Measurements from ENCODE around the gene SLC7A6OS.

SLC7A6OS gene

DNA sequence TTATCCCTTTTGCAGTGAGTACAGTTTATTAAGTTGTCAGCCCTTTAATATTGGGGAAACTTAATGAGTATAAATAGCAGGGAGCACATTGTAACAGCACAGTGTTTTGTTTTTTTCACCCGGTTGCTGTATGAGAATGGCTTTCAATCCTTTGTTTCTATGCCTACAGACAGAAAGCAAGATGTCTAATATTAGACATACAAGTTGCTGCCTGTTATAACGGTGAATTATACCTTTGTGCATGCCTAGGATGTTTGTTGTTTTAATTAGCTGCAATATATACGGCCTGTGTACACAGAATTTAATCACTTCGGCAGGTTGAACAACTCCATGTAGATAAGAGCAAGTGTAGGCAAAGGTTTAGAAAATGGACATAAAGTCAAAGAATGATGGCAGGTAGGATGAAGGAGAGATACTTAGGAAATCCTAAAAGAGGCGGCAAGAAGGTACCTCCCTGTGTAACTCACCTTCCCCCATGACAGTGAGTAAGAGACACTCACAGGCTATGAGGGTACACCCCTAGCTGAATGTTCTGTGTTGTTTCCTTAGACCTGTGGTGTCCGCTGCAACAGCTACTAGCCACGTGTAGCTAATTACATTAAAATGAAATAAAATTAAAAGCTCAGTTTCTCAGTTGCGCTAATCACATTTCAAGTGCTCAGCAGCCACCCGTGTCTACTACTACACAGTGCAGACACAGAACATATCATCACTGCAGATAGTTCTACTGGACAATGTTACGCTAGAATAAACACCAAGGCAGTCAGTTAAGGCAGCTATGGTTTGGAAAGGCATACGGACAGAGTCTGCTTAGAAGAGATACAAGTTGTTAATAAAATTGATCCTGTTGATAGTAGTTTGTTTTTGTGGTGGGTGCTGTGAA, 10.9 kb downstream of the SLC7A6OS start:
- no peak overlapping the region for H3K4me3 ChIP-seq (ENCODE audit: low read length)
- DNase-seq (ENCODE audit: low read depth): no peak
- TF ChIP-seq, protein P1, sequence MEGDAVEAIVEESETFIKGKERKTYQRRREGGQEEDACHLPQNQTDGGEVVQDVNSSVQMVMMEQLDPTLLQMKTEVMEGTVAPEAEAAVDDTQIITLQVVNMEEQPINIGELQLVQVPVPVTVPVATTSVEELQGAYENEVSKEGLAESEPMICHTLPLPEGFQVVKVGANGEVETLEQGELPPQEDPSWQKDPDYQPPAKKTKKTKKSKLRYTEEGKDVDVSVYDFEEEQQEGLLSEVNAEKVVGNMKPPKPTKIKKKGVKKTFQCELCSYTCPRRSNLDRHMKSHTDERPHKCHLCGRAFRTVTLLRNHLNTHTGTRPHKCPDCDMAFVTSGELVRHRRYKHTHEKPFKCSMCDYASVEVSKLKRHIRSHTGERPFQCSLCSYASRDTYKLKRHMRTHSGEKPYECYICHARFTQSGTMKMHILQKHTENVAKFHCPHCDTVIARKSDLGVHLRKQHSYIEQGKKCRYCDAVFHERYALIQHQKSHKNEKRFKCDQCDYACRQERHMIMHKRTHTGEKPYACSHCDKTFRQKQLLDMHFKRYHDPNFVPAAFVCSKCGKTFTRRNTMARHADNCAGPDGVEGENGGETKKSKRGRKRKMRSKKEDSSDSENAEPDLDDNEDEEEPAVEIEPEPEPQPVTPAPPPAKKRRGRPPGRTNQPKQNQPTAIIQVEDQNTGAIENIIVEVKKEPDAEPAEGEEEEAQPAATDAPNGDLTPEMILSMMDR (conservative IDR thresholded peaks at IDR 0.05; ENCODE audit: low read depth, low read length): no peak

DNA sequence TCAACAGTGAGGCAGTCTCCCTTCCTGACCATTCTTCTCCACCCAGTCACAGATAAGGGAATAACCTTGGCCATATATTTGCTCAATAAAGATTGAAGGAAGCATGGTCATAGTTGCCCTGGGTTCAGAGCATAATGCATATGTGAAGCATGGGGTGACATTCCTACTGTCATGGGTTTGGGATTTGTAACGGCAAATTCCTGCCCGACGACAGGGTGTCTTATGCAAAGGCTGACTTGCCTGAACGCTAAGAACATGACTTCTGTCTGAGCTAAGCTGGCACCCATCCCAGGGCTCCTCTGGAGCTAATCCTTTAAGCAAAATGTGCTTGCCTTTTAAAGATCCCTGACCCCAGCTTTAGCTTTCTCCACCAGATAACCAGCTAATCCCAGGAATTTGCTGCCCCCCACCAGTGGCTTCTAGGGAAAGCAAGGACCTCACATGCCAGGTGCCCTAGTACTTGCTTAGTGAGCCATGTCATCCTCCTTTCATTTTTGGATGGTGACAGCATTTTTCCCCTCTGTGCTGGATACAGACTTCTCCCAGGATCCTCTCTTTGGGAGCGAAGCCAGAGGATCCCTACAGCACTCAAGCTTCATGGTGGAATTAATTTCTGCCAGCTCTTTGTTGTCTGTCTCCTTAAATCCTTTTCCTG, 11.7 kb downstream of the SLC7A6OS start:
- H3K4me3 ChIP-seq (ENCODE audit: low read length): no peak overlapping the region
- DNase-seq (ENCODE audit: low read depth): peak; percentile 100
- TF ChIP-seq, protein P1 (conservative IDR thresholded peaks at IDR 0.05; ENCODE audit: low read depth, low read length): no peak

DNA sequence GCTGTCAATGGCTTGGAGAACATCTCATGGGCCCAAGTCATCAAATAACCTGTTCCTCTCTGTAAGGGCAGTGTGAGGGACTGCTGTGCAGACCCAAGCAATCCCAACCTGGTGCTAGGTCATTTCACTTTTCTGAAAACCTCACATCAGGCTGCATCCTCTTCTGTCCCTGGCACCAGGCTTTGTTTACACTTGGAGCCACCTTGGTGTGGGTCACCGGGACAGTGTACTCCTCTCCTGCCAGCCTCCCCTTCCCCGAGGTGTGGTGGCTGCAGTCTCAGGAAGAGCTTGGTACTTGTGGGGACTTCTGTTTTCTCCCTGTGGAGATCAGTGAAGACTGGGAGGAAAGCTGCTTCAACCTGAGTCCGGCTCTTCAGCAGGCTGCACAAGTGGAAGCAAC, 12.4 kb downstream of the SLC7A6OS start:
- DNase-seq (ENCODE audit: low read depth): no peak
- TF ChIP-seq, protein P1 (conservative IDR thresholded peaks at IDR 0.05; ENCODE audit: low read depth, low read length): no peak
- H3K4me3 ChIP-seq (ENCODE audit: low read length): no peak overlapping the region

DNA sequence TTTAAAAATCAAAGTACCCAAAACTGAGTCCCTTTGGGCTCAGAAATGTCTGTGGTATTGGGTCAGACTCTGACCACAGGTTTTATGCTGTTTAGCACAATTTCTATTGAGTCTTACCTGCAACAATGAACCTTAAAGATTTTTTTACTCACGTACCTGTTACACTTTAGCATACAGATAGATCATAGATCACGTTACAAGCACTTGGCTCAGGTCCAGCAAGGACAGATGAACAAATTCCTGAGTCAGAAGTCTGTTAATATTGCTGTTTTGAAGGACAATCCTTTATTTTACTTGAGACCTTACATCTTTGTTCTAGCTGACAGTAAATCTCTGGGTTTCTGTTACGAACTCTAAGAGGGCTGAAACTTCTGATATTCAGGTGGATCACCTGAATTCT, 12.8 kb downstream of the SLC7A6OS start:
- no peak overlapping the region for H3K4me3 ChIP-seq (ENCODE audit: low read length)
- DNase-seq (ENCODE audit: low read depth): no peak
- TF ChIP-seq, protein P1 (conservative IDR thresholded peaks at IDR 0.05; ENCODE audit: low read depth, low read length): no peak

DNA sequence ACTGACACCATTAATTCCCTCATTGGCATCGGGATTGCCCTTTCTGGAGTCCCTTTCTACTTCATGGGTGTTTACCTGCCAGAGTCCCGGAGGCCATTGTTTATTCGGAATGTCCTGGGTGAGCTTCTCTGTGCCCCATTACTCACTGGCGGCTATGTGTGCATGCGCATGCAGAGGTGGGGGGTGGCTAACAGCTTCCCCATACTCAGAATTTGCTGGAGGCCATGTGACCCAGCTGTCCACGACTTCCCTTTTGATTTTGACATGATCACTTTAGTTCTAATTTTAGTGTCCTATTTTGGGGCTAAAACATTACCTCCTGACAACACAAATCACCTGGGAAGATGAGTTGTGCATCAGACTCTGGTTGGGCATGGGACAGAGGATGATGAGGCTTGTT, 14.1 kb downstream of the SLC7A6OS start:
- TF ChIP-seq, protein P1 (conservative IDR thresholded peaks at IDR 0.05; ENCODE audit: low read depth, low read length): no peak
- no peak for DNase-seq (ENCODE audit: low read depth)
- H3K4me3 ChIP-seq (ENCODE audit: low read length): no peak overlapping the region

DNA sequence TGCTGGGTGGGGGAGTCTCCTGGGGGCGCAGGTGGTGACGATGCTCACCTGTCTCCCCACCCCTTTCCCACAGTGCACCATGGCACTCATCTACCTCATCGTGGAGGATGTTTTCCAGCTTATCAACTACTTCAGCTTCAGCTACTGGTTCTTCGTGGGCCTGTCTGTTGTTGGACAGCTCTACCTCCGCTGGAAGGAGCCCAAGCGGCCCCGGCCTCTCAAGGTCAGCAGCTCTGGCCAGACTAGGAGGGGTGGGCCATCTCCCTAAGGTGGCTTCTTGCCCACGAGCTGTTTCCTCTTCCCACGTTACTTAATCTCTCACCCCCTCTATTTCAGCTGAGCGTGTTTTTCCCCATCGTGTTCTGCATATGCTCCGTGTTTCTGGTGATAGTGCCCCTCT, 14.5 kb downstream of the SLC7A6OS start:
- H3K4me3 ChIP-seq (ENCODE audit: low read length): no peak overlapping the region
- TF ChIP-seq, protein P1 (conservative IDR thresholded peaks at IDR 0.05; ENCODE audit: low read depth, low read length): no peak
- no peak for DNase-seq (ENCODE audit: low read depth)

Data from retinal pigment epithelial cell (primary cell).